Right lobe of liver (tissue), 4 donors: ENCODE measurements around the gene ZC3H12A.

ENCODE experiments used
- POLR2A ChIP-seq: fragments of 450-650 bp; IDR thresholded peaks from one replicate; pipeline ENCODE4 v1.6.1; 2017; ENCODE audit warnings: antibody characterized with exemption, mild to moderate bottlenecking
- TF ChIP-seq, protein P1 (sequence below), 4 donors: fragments of 200-600 bp in 3 of 4; fragments of 450-650 bp in 1 of 4; IDR thresholded peaks; one replicate each; pipeline versions ENCODE4 v1.5.1 to v1.8.0; 2016 to 2022; ENCODE audit warnings: antibody characterized with exemption in 4 of 4, mild to moderate bottlenecking in 2 of 4
- donor health status: DM: no; HTN: no; CAD: no.
- donor health status: DM: no; HTN: no; CAD: no.
- donor health status: DM: no; HTN: yes; CAD: no.

DNA sequence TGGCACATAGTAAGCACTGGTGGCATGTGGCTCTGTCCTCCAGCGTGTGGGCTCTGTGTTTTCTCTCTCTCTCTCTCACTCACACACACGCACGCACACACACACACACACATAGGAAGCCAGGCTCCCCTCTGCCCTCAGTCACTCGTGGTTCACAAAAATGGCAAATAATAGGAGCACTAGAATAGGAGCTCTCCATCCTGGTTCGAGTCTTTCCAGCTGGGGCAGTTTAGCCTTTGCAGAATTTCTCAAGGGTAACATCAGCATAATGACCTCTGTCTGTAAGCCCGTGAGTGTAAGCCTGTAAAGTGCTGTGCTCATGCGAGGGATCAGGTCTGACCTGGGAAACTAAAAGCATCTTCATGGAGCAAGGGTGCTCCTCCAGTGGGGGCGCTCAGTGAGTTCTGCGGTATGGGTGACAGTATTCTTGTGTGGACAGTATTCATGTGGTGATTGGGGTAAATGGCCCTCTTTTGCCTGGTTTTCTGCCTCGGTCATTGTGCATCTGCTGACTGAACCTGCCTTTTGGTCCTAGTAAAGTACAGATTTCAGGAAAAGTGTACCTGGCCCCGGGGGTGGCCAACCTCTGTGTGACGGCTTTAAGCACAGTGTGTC, 842 bp upstream of the ZC3H12A start:
- TF ChIP-seq, protein P1, sequence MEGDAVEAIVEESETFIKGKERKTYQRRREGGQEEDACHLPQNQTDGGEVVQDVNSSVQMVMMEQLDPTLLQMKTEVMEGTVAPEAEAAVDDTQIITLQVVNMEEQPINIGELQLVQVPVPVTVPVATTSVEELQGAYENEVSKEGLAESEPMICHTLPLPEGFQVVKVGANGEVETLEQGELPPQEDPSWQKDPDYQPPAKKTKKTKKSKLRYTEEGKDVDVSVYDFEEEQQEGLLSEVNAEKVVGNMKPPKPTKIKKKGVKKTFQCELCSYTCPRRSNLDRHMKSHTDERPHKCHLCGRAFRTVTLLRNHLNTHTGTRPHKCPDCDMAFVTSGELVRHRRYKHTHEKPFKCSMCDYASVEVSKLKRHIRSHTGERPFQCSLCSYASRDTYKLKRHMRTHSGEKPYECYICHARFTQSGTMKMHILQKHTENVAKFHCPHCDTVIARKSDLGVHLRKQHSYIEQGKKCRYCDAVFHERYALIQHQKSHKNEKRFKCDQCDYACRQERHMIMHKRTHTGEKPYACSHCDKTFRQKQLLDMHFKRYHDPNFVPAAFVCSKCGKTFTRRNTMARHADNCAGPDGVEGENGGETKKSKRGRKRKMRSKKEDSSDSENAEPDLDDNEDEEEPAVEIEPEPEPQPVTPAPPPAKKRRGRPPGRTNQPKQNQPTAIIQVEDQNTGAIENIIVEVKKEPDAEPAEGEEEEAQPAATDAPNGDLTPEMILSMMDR (IDR thresholded peaks at IDR 0.05), result no peak
- TF ChIP-seq POLR2A, result no peak
